ENCODE data around the gene CASP7.

CASP7 gene

DNA sequence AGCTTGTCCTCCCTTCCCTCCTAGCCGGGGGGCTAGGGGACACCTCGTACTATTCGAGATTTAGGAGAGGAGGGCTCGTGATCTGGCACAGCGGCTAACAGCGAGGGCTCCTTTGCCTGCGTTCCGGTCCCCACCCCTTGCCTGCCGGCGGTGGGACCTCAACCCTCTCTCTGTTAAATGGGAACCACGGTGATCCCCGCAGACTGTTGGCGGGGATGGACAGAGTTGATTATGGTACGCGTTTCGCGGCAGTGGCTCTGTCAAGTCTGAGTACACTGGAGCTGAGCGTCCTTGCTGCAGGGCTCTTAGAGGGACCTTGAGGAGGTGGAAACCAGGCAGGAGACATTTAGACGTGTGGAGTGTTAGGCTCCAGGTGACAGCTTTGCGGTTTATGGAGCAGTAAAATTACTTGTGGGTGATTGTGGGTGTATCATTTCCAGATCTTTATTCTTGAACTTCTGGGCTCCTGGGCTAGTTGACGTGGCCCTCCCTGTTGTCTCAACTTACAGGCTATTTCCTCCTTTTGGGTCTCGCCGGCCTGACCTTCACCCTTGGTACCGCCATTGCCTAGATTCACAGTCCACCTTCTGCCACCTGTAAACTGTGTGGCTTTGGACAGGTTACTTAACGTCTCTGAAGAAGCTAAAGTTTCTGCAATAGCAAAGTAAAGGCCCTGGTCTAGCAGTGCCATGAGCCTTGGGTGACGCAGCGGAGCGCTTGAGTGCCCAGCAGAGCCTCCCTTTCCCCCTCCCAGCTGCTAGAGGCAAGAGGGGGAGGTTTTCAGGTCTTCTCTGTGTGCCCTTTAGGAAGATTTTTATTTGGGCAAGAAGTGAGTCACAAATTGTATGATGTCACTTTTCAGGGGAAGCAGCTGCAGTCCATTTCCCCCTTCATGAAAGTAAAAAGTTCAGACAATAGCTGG is 739 bp downstream of the CASP7 start:
- Histone ChIP-seq H3K27ac (ENCODE audit: low read depth, low read length) (no peak overlapping the region), H3K36me3 (ENCODE audit: control insufficient read depth, insufficient read depth, low read length) (no peaks in the 10 kb centered on the region), H2BK120ac (ENCODE audit: low read depth, low read length) (no peak overlapping the region), H3K4me3 (ENCODE audit: low read length) (peak overlapping the region; percentile 82), H4K5ac (ENCODE audit: low read length) (no peak overlapping the region), H2AK5ac (ENCODE audit: low read length) (no peak overlapping the region), H3K18ac (ENCODE audit: low read length) (no peak overlapping the region), H3K79me1 (ENCODE audit: low read length) (no peaks in the 10 kb centered on the region), H2BK5ac (ENCODE audit: low read length) (no peak overlapping the region), H3K4ac (ENCODE audit: low read depth, low read length) (no peak overlapping the region), H3K23ac (ENCODE audit: low read length) (no peak overlapping the region), H3K4me2 (ENCODE audit: low read length) (peak overlapping the region; percentile 81), H4K8ac (ENCODE audit: low read depth, low read length) (no peak overlapping the region), H3K56ac (ENCODE audit: low read length) (peak overlapping the region; percentile 93), H3K27me3 (ENCODE audit: insufficient read depth, low read length, poor library complexity) (no peaks in the 10 kb centered on the region), H3K79me2 (ENCODE audit: control insufficient read depth, insufficient read depth, low read length) (no peaks in the 10 kb centered on the region), H3K4me1 (ENCODE audit: control insufficient read depth, low read depth, low read length) (no peaks in the 10 kb centered on the region), H2BK15ac (replicated peaks; ENCODE audit: low read depth) (no peak overlapping the region), H3K9ac (ENCODE audit: low read length) (peak overlapping the region; percentile 82)
- WGBS (ENCODE audit: extremely low coverage, insufficient coverage, low lambda C conversion rate): no CpG with 5 or more reads among the region's 28 CpGs
- no peak for DNase-seq

DNA sequence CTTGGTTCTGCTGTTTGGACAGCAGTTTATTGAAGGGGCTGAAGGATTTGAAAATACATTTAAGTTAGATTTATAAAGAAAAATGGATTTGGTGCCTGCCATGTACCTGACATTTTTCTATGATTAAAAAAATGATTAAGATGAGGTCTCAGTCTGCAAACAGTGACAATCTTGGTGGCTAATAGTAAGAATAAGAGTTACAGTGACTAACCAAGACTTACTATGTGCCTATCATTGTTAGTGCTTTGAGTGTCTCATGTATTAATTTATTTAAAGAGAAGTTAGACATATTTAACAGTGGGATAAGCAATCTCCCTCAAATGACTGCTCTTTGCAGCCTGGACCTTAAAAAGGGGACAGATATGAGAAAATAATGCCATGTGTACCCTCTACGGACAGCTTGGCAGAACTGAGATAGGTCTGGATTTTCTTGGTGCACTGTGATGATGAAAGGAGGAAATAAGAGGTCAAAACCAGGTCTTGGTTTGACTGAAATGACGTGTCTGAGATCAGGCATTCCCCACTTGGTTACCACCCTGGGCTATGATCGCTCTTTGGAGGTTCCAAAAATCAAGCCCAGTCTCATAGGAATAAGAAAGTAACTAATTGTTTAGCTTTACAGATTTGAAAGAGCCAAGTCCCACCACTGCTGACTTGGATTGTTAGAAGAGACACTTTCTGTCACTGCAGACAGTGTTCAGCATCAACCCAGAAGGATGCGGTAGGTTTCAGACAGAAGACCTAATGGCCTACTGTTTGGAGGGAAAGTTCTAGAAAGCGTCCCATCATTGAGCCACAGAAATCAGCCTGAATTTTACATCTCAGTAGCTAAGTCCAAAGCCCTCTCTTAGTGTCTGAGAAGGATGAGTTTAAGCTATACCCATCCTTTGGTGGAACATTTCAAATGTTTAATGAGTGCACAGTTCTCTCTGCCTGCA is 2.1 kb downstream of the CASP7 start:
- no peak overlapping the region for H2BK15ac ChIP-seq (replicated peaks; ENCODE audit: low read depth)
- no peak overlapping the region for H3K4me2 ChIP-seq (ENCODE audit: low read length)
- no peak overlapping the region for H3K23ac ChIP-seq (ENCODE audit: low read length)
- no peak overlapping the region for H3K9ac ChIP-seq (ENCODE audit: low read length)
- no peak overlapping the region for H3K4me3 ChIP-seq (ENCODE audit: low read length)
- no peaks in the 10 kb centered on the region for H3K4me1 ChIP-seq (ENCODE audit: control insufficient read depth, low read depth, low read length)
- no peak overlapping the region for H3K56ac ChIP-seq (ENCODE audit: low read length)
- H3K36me3 ChIP-seq (ENCODE audit: control insufficient read depth, insufficient read depth, low read length): no peaks in the 10 kb centered on the region
- no peak overlapping the region for H3K27ac ChIP-seq (ENCODE audit: low read depth, low read length)
- H2BK120ac ChIP-seq (ENCODE audit: low read depth, low read length): no peak overlapping the region
- H2AK5ac ChIP-seq (ENCODE audit: low read length): no peak overlapping the region
- no peak overlapping the region for H4K5ac ChIP-seq (ENCODE audit: low read length)
- H2BK5ac ChIP-seq (ENCODE audit: low read length): no peak overlapping the region
- no peaks in the 10 kb centered on the region for H3K79me1 ChIP-seq (ENCODE audit: low read length)
- no CpG with 5 or more reads among the region's 5 CpGs for WGBS (ENCODE audit: extremely low coverage, insufficient coverage, low lambda C conversion rate)
- H3K4ac ChIP-seq (ENCODE audit: low read depth, low read length): no peak overlapping the region
- no peaks in the 10 kb centered on the region for H3K79me2 ChIP-seq (ENCODE audit: control insufficient read depth, insufficient read depth, low read length)
- H3K18ac ChIP-seq (ENCODE audit: low read length): no peak overlapping the region
- H3K27me3 ChIP-seq (ENCODE audit: insufficient read depth, low read length, poor library complexity): no peaks in the 10 kb centered on the region
- DNase-seq: no peak
- H4K8ac ChIP-seq (ENCODE audit: low read depth, low read length): no peak overlapping the region

DNA sequence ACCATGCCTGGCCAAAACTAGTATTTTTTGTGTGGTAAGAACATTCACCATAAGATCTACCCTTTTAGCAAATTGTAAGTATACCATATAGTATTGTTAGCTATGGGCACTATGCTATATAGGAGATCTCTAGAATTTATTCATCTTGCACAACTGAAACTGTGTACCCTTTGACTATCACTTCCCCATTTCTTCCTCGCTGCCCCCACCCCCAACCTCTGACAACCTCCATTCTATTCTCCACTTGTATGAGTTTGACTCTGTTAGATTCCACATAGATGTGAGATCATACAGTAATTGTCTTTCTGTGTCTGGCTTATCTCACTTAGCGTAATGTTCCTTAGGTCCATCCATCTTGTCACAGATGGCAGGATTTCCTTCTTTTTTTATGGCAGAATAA is 3.6 kb downstream of the CASP7 start:
- Histone ChIP-seq H2AK5ac (ENCODE audit: low read length) (no peak overlapping the region), H4K8ac (ENCODE audit: low read depth, low read length) (no peak overlapping the region), H3K4me1 (ENCODE audit: control insufficient read depth, low read depth, low read length) (no peaks in the 10 kb centered on the region), H2BK15ac (replicated peaks; ENCODE audit: low read depth) (no peak overlapping the region), H3K4me3 (ENCODE audit: low read length) (no peak overlapping the region), H2BK120ac (ENCODE audit: low read depth, low read length) (no peak overlapping the region), H3K36me3 (ENCODE audit: control insufficient read depth, insufficient read depth, low read length) (no peaks in the 10 kb centered on the region), H3K27ac (ENCODE audit: low read depth, low read length) (no peak overlapping the region), H3K9ac (ENCODE audit: low read length) (no peak overlapping the region), H3K4me2 (ENCODE audit: low read length) (no peak overlapping the region), H3K27me3 (ENCODE audit: insufficient read depth, low read length, poor library complexity) (no peaks in the 10 kb centered on the region), H3K79me2 (ENCODE audit: control insufficient read depth, insufficient read depth, low read length) (no peaks in the 10 kb centered on the region), H3K56ac (ENCODE audit: low read length) (no peak overlapping the region), H3K79me1 (ENCODE audit: low read length) (no peaks in the 10 kb centered on the region), H3K18ac (ENCODE audit: low read length) (no peak overlapping the region), H4K5ac (ENCODE audit: low read length) (no peak overlapping the region), H2BK5ac (ENCODE audit: low read length) (no peak overlapping the region), H3K4ac (ENCODE audit: low read depth, low read length) (no peak overlapping the region), H3K23ac (ENCODE audit: low read length) (no peak overlapping the region)
- DNase-seq: no peak
- WGBS (ENCODE audit: extremely low coverage, insufficient coverage, low lambda C conversion rate): no CpG with 5 or more reads among the region's 2 CpGs

- WGBS (ENCODE audit: extremely low coverage, insufficient coverage, low lambda C conversion rate): no CpG with 5 or more reads among the region's 3 CpGs
- Histone ChIP-seq H3K36me3 (ENCODE audit: control insufficient read depth, insufficient read depth, low read length) (no peaks in the 10 kb centered on the region), H3K23ac (ENCODE audit: low read length) (no peak overlapping the region), H3K79me2 (ENCODE audit: control insufficient read depth, insufficient read depth, low read length) (no peaks in the 10 kb centered on the region), H2BK5ac (ENCODE audit: low read length) (no peak overlapping the region), H2AK5ac (ENCODE audit: low read length) (no peak overlapping the region), H4K8ac (ENCODE audit: low read depth, low read length) (no peak overlapping the region), H4K5ac (ENCODE audit: low read length) (no peak overlapping the region), H3K4me1 (ENCODE audit: control insufficient read depth, low read depth, low read length) (no peaks in the 10 kb centered on the region), H3K4me3 (ENCODE audit: low read length) (no peak overlapping the region), H3K27ac (ENCODE audit: low read depth, low read length) (no peak overlapping the region), H3K4me2 (ENCODE audit: low read length) (no peak overlapping the region), H3K9ac (ENCODE audit: low read length) (no peak overlapping the region), H3K4ac (ENCODE audit: low read depth, low read length) (no peak overlapping the region), H3K18ac (ENCODE audit: low read length) (no peak overlapping the region), H3K79me1 (ENCODE audit: low read length) (no peaks in the 10 kb centered on the region), H3K27me3 (ENCODE audit: insufficient read depth, low read length, poor library complexity) (no peaks in the 10 kb centered on the region), H3K56ac (ENCODE audit: low read length) (no peak overlapping the region), H2BK15ac (replicated peaks; ENCODE audit: low read depth) (no peak overlapping the region), H2BK120ac (ENCODE audit: low read depth, low read length) (no peak overlapping the region)
- no peak for DNase-seq
These were observed 6.3 kb downstream of the CASP7 start for GRCh38 chr10:113686028-113686427.

DNA sequence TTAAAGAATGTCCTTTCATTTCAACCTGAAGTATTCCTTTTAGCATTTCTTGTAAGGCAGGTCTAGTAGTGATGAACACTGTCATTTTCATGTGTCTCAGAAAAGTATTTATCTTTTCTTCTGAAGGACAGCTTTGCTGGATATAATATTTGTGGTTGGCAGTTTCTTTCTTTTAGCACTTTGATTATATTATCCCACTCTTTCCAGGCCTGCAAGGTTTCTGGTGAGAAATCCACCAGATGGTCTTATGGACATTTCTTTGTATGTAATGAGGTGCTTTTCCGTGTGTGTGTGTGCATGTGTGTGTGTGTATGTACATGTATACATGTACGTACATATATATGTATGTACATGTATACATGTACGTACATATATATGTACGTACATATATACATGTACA is 7.3 kb downstream of the CASP7 start:
- Histone ChIP-seq H3K4ac (ENCODE audit: low read depth, low read length) (no peak overlapping the region), H3K27ac (ENCODE audit: low read depth, low read length) (no peak overlapping the region), H3K4me3 (ENCODE audit: low read length) (no peak overlapping the region), H3K23ac (ENCODE audit: low read length) (no peak overlapping the region), H2BK15ac (replicated peaks; ENCODE audit: low read depth) (no peak overlapping the region), H3K36me3 (ENCODE audit: control insufficient read depth, insufficient read depth, low read length) (no peaks in the 10 kb centered on the region), H4K5ac (ENCODE audit: low read length) (no peak overlapping the region), H3K4me1 (ENCODE audit: control insufficient read depth, low read depth, low read length) (no peaks in the 10 kb centered on the region), H3K79me1 (ENCODE audit: low read length) (no peaks in the 10 kb centered on the region), H2AK5ac (ENCODE audit: low read length) (no peak overlapping the region), H3K18ac (ENCODE audit: low read length) (no peak overlapping the region), H3K56ac (ENCODE audit: low read length) (no peak overlapping the region), H3K9ac (ENCODE audit: low read length) (no peak overlapping the region), H2BK120ac (ENCODE audit: low read depth, low read length) (no peak overlapping the region), H3K27me3 (ENCODE audit: insufficient read depth, low read length, poor library complexity) (no peaks in the 10 kb centered on the region), H3K79me2 (ENCODE audit: control insufficient read depth, insufficient read depth, low read length) (no peaks in the 10 kb centered on the region), H4K8ac (ENCODE audit: low read depth, low read length) (no peak overlapping the region), H2BK5ac (ENCODE audit: low read length) (no peak overlapping the region), H3K4me2 (ENCODE audit: low read length) (no peak overlapping the region)
- WGBS (ENCODE audit: extremely low coverage, insufficient coverage, low lambda C conversion rate): no CpG with 5 or more reads among the region's 4 CpGs
- DNase-seq: no peak
